Stimulated activated CD4-positive, alpha-beta T cell treated with anti-CD3 and anti-CD28 coated beads, TNF-alpha, amount 100 ng/mL, for 24 hours (primary cell): Measurements from ENCODE around the gene FDX2.

Experiments
- DNase-seq, 3 experiments: peaks; one replicate each; pipeline ENCODE4 v3.0.0-alpha.2; 2020; ENCODE audit warnings: low read depth in 3 of 3

Gene FDX2

GRCh38 chr19:10332965-10333757 is 17.3 kb upstream of the FDX2 start, which contains the start of gene RAVER1:
TSS of gene RAVER1 (minus strand) at chr19:10333529. CDS start at chr19:10333507, 22 bp downstream.
- peak; percentile 95 to 99 (median 97) for DNase-seq

- no peak for DNase-seq
Observed at GRCh38 chr19:10332158-10332964, 16.5 kb upstream of the FDX2 start.

GRCh38 chr19:10329555-10329954 is 13.7 kb upstream of the FDX2 start:
- no peak for DNase-seq

- DNase-seq, result no peak
Observed at GRCh38 chr19:10328558-10329429, 13.0 kb upstream of the FDX2 start.

- DNase-seq, result no peak
Observed at GRCh38 chr19:10327793-10328192, 12.0 kb upstream of the FDX2 start.

GRCh38 chr19:10325732-10326131 is 9.9 kb upstream of the FDX2 start:
- DNase-seq, result no peak

- DNase-seq, result no peak
Observed at GRCh38 chr19:10321874-10322835, 6.3 kb upstream of the FDX2 start.

- no peak for DNase-seq
Observed at GRCh38 chr19:10321417-10321797, 5.6 kb upstream of the FDX2 start.

GRCh38 chr19:10320602-10321416 is 5.0 kb upstream of the FDX2 start:
- no peak for DNase-seq

- no peak for DNase-seq
Observed at GRCh38 chr19:10318807-10319682, 3.2 kb upstream of the FDX2 start.

GRCh38 chr19:10317857-10318462 is 2.1 kb upstream of the FDX2 start:
- no peak for DNase-seq

- DNase-seq, result no peak
Observed at GRCh38 chr19:10317045-10317856, 1.4 kb upstream of the FDX2 start.

GRCh38 chr19:10316229-10317044 is 622 bp upstream of the FDX2 start:
- no peak for DNase-seq

GRCh38 chr19:10309423-10309822 is 6.4 kb downstream of the FDX2 start, which contains the start of gene ZGLP1:
TSS of gene ZGLP1 (minus strand) at chr19:10309815.
- no peak for DNase-seq

- DNase-seq, result no peak
Observed at GRCh38 chr19:10306327-10306726, 9.5 kb downstream of the FDX2 start.

GRCh38 chr19:10305139-10305806 is 10.5 kb downstream of the FDX2 start:
- DNase-seq, result no peak
